GM12878 (cell line): ENCODE results near the gene HADHA. TPM values are rescaled to one million over a fixed set of nuclear protein-coding genes. Genes with fewer than 3 reads are reported as not detected.

Experiments used
- ATAC-seq: fragments of 200-7000 bp; cut with Tn5 transposase; 3 replicates; pipeline ENCODE4 v1.9.1; 2020; ENCODE audit warnings: mild to moderate bottlenecking, moderate library complexity
- BruUV-seq: library from RNA; stranded (reverse); fragments of 400-500 nt; replicated peaks from 2 replicates; lab custom pipeline; 2021; lab: Mats Ljungman, UMichigan
- CTCF ChIA-PET: fragments of 300-600 bp; sonication (Branson Sonifier 250); formaldehyde crosslinking; extraction: SDS; loops from one replicate; lab custom pipeline; 2021; ENCODE audit warnings: inconsistent platforms; lab: Yijun Ruan, JAX
- POLR2A ChIA-PET: fragments of 350-600 bp; formaldehyde crosslinking; extraction: SDS; loops from one replicate; lab custom pipeline; 2021; ENCODE audit warnings: inconsistent platforms; lab: Charles Lee
- RAD21 ChIA-PET: fragments of 300-600 bp; sonication (Branson Sonifier 250); formaldehyde crosslinking; loops from one replicate; lab custom pipeline; 2023; ENCODE audit warnings: antibody characterized with exemption; ENCODE audit not compliant: unreplicated experiment; lab: Charles Lee
- SMC1A ChIA-PET: fragments of 300-600 bp; sonication (Branson Sonifier 250); formaldehyde crosslinking; loops from one replicate; lab custom pipeline; 2023; ENCODE audit not compliant: unreplicated experiment, uncharacterized antibody; lab: Charles Lee
- DNase-seq: peaks from one replicate; pipeline ENCODE4 v3.0.0-alpha.2; 2011; ENCODE audit warnings: low read depth, low spot score
- FAIRE-seq: peaks from 3 replicates; lab custom pipeline; 2011; peaks lifted over from hg19 to GRCh38; lab: Jason Lieb, UNC
- H2AFZ ChIP-seq: 2 replicates; pipeline ENCODE4 v1.6.0; 2011; ENCODE audit warnings: low read depth, low read length, control low read depth; ENCODE audit not compliant: control insufficient read depth
- H3K27ac ChIP-seq: 2 replicates; pipeline ENCODE4 v1.5.1; 2011; ENCODE audit warnings: control low read depth; ENCODE audit not compliant: control insufficient read depth, insufficient read depth
- H3K27me3 ChIP-seq, 2 experiments: replicated peaks in 1 of 2; 2 replicates each; pipeline versions ENCODE4 v1.6.0 to v1.6.1; 2011; ENCODE audit warnings: low read length in 1 of 2; ENCODE audit not compliant: control insufficient read depth in 2 of 2, insufficient read depth in 2 of 2
- H3K36me3 ChIP-seq, 2 experiments: 2 replicates each; pipeline ENCODE4 v1.5.1; 2011; ENCODE audit warnings: low read length in 1 of 2; ENCODE audit not compliant: control insufficient read depth in 2 of 2, insufficient read depth in 2 of 2
- H3K4me1 ChIP-seq: 2 replicates; pipeline ENCODE4 v1.6.1; 2011; ENCODE audit warnings: mild to moderate bottlenecking, low read length, moderate library complexity, mixed read lengths; ENCODE audit not compliant: control insufficient read depth, insufficient read depth
- H3K4me2 ChIP-seq: 2 replicates; pipeline ENCODE4 v1.6.0; 2011; ENCODE audit warnings: control low read depth; ENCODE audit not compliant: control insufficient read depth, insufficient read depth
- H3K4me3 ChIP-seq: fragments of 200-600 bp; sonication (generic); 2 replicates; pipeline ENCODE4 v1.5.1; 2016
- H3K79me2 ChIP-seq: 2 replicates; pipeline ENCODE4 v1.6.0; 2011; ENCODE audit warnings: low read length; ENCODE audit not compliant: control insufficient read depth, insufficient read depth
- H3K9ac ChIP-seq: 2 replicates; pipeline ENCODE4 v1.8.0; 2011; ENCODE audit warnings: low read length, control low read depth, mixed read lengths; ENCODE audit not compliant: control insufficient read depth, insufficient read depth
- H3K9me3 ChIP-seq: replicated peaks from 3 replicates; pipeline ENCODE4 v1.5.1; 2011; ENCODE audit warnings: mild to moderate bottlenecking, low read length; ENCODE audit not compliant: control insufficient read depth, insufficient read depth
- H4K20me1 ChIP-seq: 2 replicates; pipeline ENCODE4 v1.6.0; 2011; ENCODE audit not compliant: control insufficient read depth, insufficient read depth
- BCL11A ChIP-seq: IDR thresholded peaks from 2 replicates; pipeline ENCODE4 v1.6.1; 2011; ENCODE audit warnings: low read depth, low read length
- BHLHE40 ChIP-seq, 2 experiments: fragments of 450-650 bp in 1 of 2; IDR thresholded peaks; 2 replicates each; pipeline ENCODE4 v1.6.1; 2011 to 2017; ENCODE audit warnings: low read depth in 2 of 2, borderline replicate concordance in 1 of 2, improper control_type of control experiment in 1 of 2, low read length in 1 of 2, mild to moderate bottlenecking in 1 of 2
- CEBPB ChIP-seq, 2 experiments: fragments of 150-350 bp in 1 of 2; IDR thresholded peaks; 2 replicates each; pipeline ENCODE4 v1.6.1; 2012 to 2014; ENCODE audit warnings: low read depth in 2 of 2, low read length in 2 of 2, borderline replicate concordance in 1 of 2, inconsistent platforms in 1 of 2
- EGR1 ChIP-seq, 2 experiments: IDR thresholded peaks; 1 replicate in 1 of 2; 2 replicates in 1 of 2; pipeline ENCODE4 v1.6.1; 2011 to 2012; ENCODE audit warnings: low read depth in 2 of 2, low read length in 2 of 2, borderline replicate concordance in 1 of 2, mild to moderate bottlenecking in 1 of 2, moderate library complexity in 1 of 2
- ETV6 ChIP-seq, 2 experiments: fragments of 450-650 bp in 1 of 2; IDR thresholded peaks in 1 of 2; conservative IDR thresholded peaks in 1 of 2; 2 replicates each; pipeline ENCODE4 v1.6.1; 2014; ENCODE audit warnings: antibody characterized with exemption in 1 of 2, borderline replicate concordance in 1 of 2, low read depth in 1 of 2, mild to moderate bottlenecking in 1 of 2, moderate library complexity in 1 of 2
- IRF4 ChIP-seq: IDR thresholded peaks from 2 replicates; pipeline ENCODE4 v1.6.1; 2011; ENCODE audit warnings: low read depth, low read length
- KLF5 ChIP-seq: fragments of 450-650 bp; IDR thresholded peaks from 2 replicates; pipeline ENCODE4 v1.6.1; 2014; ENCODE audit warnings: mild to moderate bottlenecking; ENCODE audit not compliant: partially characterized antibody
- LARP7 ChIP-seq: fragments of 450-650 bp; IDR thresholded peaks from 2 replicates; pipeline ENCODE4 v1.6.1; 2017; ENCODE audit warnings: mild to moderate bottlenecking
- MTA3 ChIP-seq: IDR thresholded peaks from 2 replicates; pipeline ENCODE4 v1.6.1; 2012; ENCODE audit warnings: low read length, inconsistent platforms, borderline replicate concordance
- MXI1 ChIP-seq: fragments of 150-350 bp; IDR thresholded peaks from 2 replicates; pipeline ENCODE4 v1.6.1; 2011; ENCODE audit warnings: low read depth, mild to moderate bottlenecking, inconsistent platforms, low read length, improper control_type of control experiment
- POLR2AphosphoS5 ChIP-seq: IDR thresholded peaks from 2 replicates; pipeline ENCODE4 v1.6.1; 2011; ENCODE audit warnings: mild to moderate bottlenecking, low read length, inconsistent platforms
- SIN3A ChIP-seq: IDR thresholded peaks from 2 replicates; pipeline ENCODE4 v1.6.1; 2012; ENCODE audit warnings: low read depth, low read length, improper control_type of control experiment
- ZBED1 ChIP-seq: IDR thresholded peaks from 2 replicates; pipeline ENCODE4 v1.6.1; 2016; ENCODE audit warnings: borderline replicate concordance
- WGBS: methylation state at CpG from one replicate; pipeline ENCODE4 v1.1.6; 2016; ENCODE audit warnings: low lambda C conversion rate; ENCODE audit not compliant: insufficient replicate concordance, insufficient coverage; ENCODE audit errors: missing lambda C conversion rate; 5-methylcytosine and 5-hydroxymethylcytosine counted together
- in situ Hi-C: fragments of 300-500 bp; cut with MboI; formaldehyde crosslinking; loops from 9 replicates; pipeline ENCODE4 v1.14.3; 2018; ENCODE audit warnings: mixed read lengths
- intact Hi-C: fragments of 100-400 bp; cut with micrococcal nuclease; formaldehyde crosslinking; loops from one replicate; pipeline ENCODE4 v1.14.2; 2022; ENCODE audit not compliant: unreplicated experiment
- polyA plus RNA-seq, 11 experiments: library from polyadenylated mRNA; depleted of rRNA in 4 of 11; unstranded in 6 of 11; stranded (reverse) in 5 of 11; fragments of >200 nt; fragmentation: Nextera tagmentation in 4 of 11; fragmentation: Illumina TruSeq in 1 of 11; extraction: Ambion mirVana in 4 of 11; extraction: Trizol in 1 of 11; gene quantifications; 1 replicate in 1 of 11; 2 replicates in 10 of 11; pipeline versions ENCODE4 v1.2.1 to v1.2.3, GENCODE V29; 2011 to 2016; ENCODE audit warnings: inconsistent platforms in 2 of 11, missing spikeins in 2 of 11, low read depth in 1 of 11
- total RNA-seq, 4 experiments: library from RNA; depleted of rRNA in 3 of 4; stranded (reverse); fragments of >200 nt in 3 of 4; fragmentation: Illumina TruSeq in 1 of 4; extraction: Trizol in 1 of 4; gene quantifications; 2 replicates each; pipeline versions ENCODE4 v1.2.1 to v1.2.3, GENCODE V29; 2013 to 2021
- TF ChIP-seq, protein P1 (sequence below): IDR thresholded peaks from 2 replicates; pipeline ENCODE4 v1.6.1; 2011; ENCODE audit warnings: mild to moderate bottlenecking, low read depth, low read length, moderate library complexity; ENCODE audit not compliant: insufficient replicate concordance
- TF ChIP-seq, protein P2 (sequence below): fragments of 450-650 bp; formaldehyde crosslinking; IDR thresholded peaks from 2 replicates; pipeline ENCODE4 v1.5.0; 2022; ENCODE audit warnings: mild to moderate bottlenecking, missing genetic modification characterization

HADHA gene
- total and polyA plus RNA-seq, 10 of the 15 experiments (the other 5 are each of a cell fraction or from before 2014, with no cell fraction given), result 109 to 207 (median 165) TPM

DNA sequence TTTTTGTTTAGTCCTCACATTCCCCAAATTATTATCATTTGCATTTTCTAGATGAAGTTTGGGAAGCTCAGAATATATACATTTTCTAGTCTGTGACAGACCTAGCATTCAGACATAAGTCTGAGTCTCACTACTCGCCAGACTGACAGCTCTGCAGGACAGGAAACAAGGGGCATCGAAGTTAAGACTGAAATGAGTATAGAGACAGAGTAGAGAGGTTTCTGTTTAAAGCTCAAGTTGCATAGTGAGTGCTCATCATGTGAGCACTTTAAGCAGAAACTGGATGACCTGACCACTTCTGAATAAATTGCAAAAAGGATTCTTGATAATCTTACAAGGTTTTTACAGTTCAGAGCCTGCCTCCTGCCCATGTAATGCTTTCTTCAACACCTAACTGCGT lies 1.4 kb upstream of the HADHA start (continued):
- TF ChIP-seq ETV6 (conservative IDR thresholded peaks at IDR 0.05 in 1 of 2, IDR thresholded peaks at IDR 0.05 in 1 of 2; ENCODE audit: borderline replicate concordance in 1 of 2, low read depth in 1 of 2), result peak in 1 of 2 experiments; percentile 47; a peak in 1 of 4 replicates
- 0 out of 2 replicates have a peak, but pooled peaks have one; percentile 61 for TF ChIP-seq MTA3
- TF ChIP-seq, protein P1, sequence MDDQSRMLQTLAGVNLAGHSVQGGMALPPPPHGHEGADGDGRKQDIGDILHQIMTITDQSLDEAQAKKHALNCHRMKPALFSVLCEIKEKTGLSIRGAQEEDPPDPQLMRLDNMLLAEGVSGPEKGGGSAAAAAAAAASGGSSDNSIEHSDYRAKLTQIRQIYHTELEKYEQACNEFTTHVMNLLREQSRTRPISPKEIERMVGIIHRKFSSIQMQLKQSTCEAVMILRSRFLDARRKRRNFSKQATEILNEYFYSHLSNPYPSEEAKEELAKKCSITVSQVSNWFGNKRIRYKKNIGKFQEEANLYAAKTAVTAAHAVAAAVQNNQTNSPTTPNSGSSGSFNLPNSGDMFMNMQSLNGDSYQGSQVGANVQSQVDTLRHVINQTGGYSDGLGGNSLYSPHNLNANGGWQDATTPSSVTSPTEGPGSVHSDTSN, result peak; percentile 71
- peak; percentile 34 to 54; a peak in 1 of 4 replicates for TF ChIP-seq BHLHE40 (IDR thresholded peaks at IDR 0.05; ENCODE audit: borderline replicate concordance in 1 of 2, low read depth in 2 of 2, low read length in 1 of 2)
- peak; percentile 71; the same call in 1 of the 2 replicates for TF ChIP-seq IRF4
- no peak for TF ChIP-seq POLR2AphosphoS5

DNA sequence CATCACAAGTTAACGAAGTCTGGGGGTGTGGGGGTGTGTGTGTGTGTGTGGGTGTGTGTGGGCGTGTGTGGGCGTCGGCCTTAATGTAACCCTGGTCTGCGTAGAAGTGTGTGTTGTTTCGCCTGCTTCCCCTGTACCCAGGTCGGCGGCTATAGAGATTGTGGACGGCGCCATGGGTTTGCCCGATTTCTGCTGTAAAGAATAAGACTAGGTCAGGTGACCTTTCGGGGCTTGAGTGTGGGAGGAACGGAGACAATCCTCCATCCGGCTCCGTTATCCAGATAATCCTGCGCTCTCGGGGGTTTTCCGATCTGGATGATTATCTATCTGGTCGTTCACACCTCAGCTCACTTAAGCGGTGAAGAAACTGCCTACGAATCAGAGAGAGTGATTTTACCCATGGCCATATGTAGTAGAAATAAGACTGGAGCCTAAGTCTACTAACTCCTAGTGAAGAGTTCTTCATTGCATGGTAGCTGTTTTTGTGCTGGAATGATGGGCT lies 850 bp upstream of the HADHA start:
- Histone ChIP-seq H3K9ac (peak overlapping the region; percentile 94), H3K79me2 (peaks cover 93% of the 10 kb centered on the region), H3K36me3 (no peaks in the 10 kb centered on the region), H3K9me3 (no peaks in the 10 kb centered on the region; the same call in 2 of the 3 replicates), H3K4me2 (peak overlapping the region; percentile 82), H3K4me3 (peak overlapping the region; percentile 92), H4K20me1 (no peaks in the 10 kb centered on the region), H3K4me1 (peaks cover 16% of the 10 kb centered on the region), H3K27ac (peak overlapping the region; percentile 96), H2AFZ (peak overlapping the region; percentile 93), H3K27me3 (no peaks in the 10 kb centered on the region)
- ChIA-PET POLR2A (interaction anchor here (0.6 to 5.1 kb wide), 11 partner anchors 10 to 367 kb away, joined by 3 to 35 read pairs (median 6); partner anchors contain the start of genes ADGRF3, RAB10 and SELENOI), SMC1A (interaction anchor here (0.5 to 8.9 kb wide), 11 partner anchors 9 to 360 kb away, joined by 3 to 71 read pairs (median 5); partner anchors contain the start of gene ADGRF3), RAD21 (interaction anchor here (1.3 to 4.9 kb wide), 5 partner anchors 25 to 102 kb away, joined by 4 to 41 read pairs (median 5); partner anchors contain the start of genes ADGRF3 and SELENOI), CTCF (interaction anchor here (1.4 to 2.9 kb wide), 3 partner anchors 15 to 84 kb away, joined by 3 to 12 read pairs (median 4); no protein-coding TSS in a partner anchor)
- peak; percentile 49 for ATAC-seq
- intact Hi-C loops (loop anchor here (2.0 kb wide), 1 partner anchor 86 kb away; no protein-coding TSS in a partner anchor), in situ Hi-C loops (no loop called here)
- TSS peak; percentile 70 for BruUV-seq
- peak; percentile 15 for DNase-seq
- FAIRE-seq, result no peak
- 1% methylated on average over 21 of the region's 21 CpGs for WGBS
- TF ChIP-seq ZBED1 (0 out of 2 replicates have a peak, but pooled peaks have one; percentile 4), LARP7 (no peak), SIN3A (0 out of 2 replicates have a peak, but pooled peaks have one; percentile 53), POLR2AphosphoS5 (no peak), CEBPB (IDR thresholded peaks at IDR 0.05; ENCODE audit: borderline replicate concordance in 1 of 2, low read depth in 2 of 2, low read length in 2 of 2) (0 out of 4 replicates have a peak, but pooled peaks of 1 of the 2 experiments have one; percentile 12), BCL11A (peak; percentile 9; the same call in 1 of the 2 replicates), MXI1 (peak; percentile 29; the same call in 1 of the 2 replicates), EGR1 (IDR thresholded peaks at IDR 0.05; ENCODE audit: borderline replicate concordance in 1 of 2, low read depth in 2 of 2, low read length in 2 of 2) (peak; percentile 94 to 99), KLF5 (no peak)
- TF ChIP-seq, protein P2, sequence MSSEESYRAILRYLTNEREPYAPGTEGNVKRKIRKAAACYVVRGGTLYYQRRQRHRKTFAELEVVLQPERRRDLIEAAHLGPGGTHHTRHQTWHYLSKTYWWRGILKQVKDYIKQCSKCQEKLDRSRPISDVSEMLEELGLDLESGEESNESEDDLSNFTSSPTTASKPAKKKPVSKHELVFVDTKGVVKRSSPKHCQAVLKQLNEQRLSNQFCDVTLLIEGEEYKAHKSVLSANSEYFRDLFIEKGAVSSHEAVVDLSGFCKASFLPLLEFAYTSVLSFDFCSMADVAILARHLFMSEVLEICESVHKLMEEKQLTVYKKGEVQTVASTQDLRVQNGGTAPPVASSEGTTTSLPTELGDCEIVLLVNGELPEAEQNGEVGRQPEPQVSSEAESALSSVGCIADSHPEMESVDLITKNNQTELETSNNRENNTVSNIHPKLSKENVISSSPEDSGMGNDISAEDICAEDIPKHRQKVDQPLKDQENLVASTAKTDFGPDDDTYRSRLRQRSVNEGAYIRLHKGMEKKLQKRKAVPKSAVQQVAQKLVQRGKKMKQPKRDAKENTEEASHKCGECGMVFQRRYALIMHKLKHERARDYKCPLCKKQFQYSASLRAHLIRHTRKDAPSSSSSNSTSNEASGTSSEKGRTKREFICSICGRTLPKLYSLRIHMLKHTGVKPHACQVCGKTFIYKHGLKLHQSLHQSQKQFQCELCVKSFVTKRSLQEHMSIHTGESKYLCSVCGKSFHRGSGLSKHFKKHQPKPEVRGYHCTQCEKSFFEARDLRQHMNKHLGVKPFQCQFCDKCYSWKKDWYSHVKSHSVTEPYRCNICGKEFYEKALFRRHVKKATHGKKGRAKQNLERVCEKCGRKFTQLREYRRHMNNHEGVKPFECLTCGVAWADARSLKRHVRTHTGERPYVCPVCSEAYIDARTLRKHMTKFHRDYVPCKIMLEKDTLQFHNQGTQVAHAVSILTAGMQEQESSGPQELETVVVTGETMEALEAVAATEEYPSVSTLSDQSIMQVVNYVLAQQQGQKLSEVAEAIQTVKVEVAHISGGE (CRISPR knock-in tag), result no peak
